ENCODE measurements around the gene TANC1.
A peak's percentile ranks its signal among the peaks of the same experiment; 100 is the strongest.
"Not testable (repeated sequence)": the region's sequence is repeated elsewhere in the genome, so short reads cannot be mapped to it uniquely, and the experiment has no call there.

TANC1 gene

DNA sequence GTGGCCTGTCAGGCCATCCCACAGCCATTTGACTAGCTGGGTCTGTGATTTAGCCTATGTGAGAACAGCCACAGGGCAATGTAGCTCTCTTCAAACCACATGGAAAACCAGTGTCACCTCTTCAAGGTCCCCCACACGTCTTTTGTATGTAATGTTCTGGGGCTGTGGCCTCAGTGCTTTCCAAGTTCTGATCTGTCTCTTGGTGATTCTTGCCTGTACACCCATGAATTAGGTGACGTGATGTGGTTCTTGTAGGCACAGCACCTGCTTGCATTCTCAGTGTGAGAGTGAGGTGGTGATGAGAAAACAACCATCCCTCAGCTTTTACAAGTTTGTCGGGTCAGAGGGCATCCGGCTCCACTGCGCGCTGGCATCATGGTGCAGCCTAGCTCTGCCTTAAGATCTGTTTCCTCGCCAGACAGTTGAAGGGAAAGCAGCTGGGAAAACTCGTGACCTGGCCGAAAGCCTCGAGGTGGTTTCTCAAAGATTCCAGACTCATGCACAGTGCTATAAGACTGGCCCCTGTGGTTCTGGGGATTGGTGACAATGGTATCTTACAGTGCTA, 125.8 kb downstream of the TANC1 start:
- no peak for DNase-seq

DNA sequence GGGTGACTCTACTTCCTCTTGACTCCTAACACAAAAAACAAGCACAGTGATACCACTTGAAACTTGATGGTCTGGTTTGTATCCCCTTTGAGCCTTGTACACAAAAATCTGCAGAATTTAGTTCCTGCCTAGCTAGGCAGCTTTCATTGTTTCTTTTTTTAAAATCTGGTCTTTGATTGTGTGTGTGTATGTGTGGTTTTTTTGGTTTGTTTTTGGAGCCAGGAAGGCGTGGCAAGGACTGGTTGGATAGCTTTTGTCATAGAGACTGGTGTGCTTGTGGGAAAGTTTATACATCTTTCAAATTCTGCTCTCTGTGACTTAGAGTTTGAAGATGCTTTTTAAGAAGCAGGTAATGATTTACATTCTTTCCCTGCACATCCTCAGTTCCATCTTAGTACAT, 127.4 kb downstream of the TANC1 start:
- DNase-seq, result no peak

DNA sequence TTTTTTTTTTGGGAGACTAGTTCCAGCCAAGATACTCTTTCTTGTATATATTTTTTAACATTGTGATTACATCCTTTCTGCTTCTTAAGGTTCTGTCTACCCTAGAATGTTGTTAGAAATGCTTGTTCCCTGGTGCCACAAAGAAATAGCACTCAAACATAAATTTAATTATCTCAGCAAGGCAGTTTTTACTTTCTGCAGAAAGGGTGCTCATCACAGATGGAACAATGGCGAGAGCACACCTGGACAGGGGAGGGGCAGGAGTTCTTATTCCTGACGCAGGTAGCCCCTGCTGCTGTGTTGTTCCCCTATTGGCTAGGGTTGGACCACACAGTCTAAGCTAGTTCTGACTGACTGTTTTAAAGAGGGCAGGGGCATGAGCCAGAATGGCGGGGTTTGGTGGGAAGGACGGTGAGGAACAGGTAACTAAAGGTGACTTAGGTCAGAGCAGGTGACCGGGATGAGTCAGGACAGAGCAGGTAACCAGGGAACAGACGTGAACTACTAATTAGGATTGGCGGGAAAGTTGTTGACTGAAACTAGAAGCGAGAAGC, 127.9 kb downstream of the TANC1 start:
- not testable (repeated sequence) for DNase-seq

DNA sequence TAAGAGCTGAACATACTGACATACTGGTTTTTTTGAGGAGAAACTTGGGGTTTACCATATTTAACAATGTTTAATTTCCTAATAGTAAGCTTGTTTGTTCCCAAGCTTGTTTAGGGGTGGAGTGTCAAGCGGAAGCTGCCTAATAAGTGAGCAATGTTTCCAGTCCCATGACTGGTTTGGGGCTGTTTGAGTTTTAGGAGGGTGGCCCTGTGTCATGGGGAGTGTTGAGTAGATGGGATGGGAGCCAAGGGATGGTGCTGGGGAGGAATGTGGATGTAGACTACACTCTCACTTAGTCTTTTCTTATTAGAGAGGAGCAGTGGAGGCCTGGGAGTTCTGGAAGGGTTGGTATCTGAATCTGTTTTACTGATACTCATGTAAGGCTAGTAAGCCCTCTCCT, 128.5 kb downstream of the TANC1 start:
- no peak for DNase-seq

DNA sequence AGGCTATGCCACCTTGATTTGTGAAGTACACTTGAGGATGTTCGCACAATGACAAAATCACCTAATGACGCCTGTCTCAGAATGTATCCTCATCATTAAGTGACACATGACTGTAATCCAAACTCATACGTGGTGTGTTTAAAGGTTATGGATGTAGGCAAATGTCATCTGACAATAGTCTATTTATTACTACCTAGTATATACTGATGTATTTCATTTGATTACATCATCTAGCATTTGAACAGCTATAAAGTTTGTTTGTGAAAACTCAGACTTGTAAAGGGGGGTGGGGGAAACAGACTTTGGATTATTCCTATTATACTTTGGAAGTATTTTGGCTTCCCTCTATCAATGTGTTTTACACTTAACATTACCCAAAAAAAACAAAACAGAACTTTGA, 129.9 kb downstream of the TANC1 start:
- no peak for DNase-seq

DNA sequence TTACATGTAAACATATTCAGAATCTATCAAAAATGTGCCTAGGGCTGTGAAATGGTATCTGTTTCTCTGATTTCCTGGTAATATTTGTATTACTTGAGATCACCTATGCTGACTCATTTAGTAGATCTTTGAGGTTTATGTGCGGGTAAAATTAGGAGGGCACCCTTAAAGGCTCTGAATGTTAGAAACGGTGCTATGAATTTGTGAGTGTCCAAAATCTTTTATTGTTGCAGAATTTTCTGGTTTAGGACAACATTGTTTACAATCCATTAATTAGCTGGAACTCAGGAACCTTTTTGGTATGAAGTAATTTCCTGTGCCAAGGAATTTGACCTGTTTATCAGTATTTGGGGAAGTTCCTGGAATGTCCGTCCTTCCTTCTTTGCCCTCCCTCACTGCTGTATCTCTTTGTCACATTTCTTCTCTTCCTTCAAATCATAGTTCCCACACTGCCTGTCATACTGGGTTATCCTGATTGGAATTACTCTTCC, 130.5 kb downstream of the TANC1 start:
- DNase-seq, result no peak

DNA sequence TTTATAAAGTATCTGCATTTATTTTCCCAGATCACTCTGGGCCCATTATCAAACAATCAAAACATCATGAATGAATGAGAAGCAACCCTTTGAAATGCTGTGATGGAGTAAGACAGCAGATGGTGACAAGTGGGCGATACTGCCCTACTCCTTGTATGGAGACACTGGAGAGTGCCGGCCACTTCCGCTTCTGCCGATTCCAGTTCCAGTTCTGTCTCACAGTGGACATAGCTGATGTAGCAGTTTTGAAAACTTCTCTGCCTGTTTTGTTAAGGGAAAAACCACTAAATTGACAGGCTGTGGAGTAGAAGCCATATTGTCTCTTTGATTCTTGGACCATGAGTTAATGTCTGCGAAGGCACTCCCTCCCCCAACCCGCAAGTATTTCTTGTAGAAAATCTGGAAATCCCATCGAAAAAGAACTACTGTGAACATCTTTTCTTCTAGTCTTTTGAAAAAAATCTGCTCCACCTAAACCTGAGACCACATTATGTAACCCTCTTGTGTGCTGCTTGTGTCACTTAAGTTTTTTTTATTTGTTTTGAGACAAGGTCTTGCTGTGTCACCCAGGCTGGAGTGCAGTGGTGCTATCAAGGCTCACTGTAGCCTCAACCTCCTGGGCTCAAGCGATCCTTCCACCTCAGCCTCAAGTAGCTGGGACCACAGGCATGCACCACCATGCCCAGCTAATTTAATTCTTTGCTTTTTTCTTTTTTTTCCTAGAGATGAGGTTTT, 133.5 kb downstream of the TANC1 start:
- no peak for DNase-seq

DNA sequence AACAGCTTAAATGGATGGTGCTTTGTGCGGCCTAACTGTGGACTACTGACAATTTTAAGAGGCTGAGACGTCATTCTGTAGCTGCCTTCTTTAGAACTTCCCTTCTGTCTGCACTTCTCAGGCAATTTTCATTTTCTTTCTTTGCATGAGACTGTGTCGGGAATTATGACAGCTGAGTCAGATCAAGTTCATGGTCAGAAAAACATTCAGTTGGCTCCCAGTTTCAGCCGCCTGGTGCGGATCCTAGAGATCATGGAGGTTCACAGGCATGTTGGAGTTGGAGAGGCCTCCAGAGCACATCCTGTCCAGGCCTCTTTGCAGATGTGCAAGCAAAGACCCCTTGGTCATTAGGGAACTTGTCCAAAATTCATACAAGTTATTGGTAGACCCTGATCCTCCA, 135.0 kb downstream of the TANC1 start:
- no peak for DNase-seq

DNA sequence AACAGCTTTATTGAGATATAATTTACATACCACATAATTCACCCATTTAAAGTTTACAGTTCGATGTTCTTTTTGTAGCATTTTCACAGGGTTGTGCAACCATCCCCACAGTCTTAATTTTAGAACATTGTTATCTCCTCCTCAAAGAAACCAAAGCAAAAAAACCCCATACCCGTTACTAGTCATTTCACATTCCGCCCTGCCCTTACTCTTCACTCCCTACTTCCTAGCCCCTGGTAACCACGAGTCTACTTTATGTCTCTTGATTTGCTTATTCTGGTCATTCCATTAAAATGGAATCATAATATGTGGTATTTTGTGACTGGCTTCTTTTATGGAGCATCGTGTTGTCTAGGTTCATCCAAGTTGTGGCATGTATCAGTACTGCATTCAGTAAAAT, 137.7 kb downstream of the TANC1 start:
- DNase-seq, result no peak

DNA sequence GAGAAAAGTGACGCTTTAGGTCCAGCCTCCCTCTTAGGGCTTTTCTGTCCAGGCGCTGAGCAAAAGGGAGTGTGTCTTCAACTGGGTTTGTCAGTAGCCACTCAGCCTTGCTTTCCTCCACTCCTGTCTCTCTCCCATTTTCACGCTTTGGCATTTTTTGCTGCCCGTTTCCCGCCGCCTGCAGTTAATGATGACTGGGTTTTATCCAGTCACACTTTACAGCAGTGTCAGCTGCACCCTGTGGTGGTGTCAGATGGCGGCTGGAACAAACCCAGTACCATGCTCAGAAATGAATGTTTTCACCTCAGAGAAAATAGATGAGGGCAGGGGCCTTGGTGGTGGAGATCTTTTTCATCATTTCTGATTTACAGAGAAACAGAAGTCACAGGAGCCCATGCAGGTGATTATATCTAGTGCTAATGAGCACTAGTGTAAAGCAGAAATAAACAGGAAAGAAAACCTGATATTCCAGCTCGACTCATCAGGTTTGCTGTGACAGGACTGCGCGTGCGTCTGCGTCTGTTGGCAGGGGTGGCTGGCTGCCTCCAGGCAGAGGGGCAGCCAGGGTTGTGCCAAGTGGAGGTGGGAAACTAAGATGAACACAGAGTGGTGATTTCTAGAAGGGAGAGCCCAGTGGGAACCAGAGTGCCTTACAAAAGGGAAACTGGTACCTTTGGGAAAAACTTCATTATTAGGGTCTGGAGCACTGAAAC, 139.9 kb downstream of the TANC1 start:
- DNase-seq, result no peak

DNA sequence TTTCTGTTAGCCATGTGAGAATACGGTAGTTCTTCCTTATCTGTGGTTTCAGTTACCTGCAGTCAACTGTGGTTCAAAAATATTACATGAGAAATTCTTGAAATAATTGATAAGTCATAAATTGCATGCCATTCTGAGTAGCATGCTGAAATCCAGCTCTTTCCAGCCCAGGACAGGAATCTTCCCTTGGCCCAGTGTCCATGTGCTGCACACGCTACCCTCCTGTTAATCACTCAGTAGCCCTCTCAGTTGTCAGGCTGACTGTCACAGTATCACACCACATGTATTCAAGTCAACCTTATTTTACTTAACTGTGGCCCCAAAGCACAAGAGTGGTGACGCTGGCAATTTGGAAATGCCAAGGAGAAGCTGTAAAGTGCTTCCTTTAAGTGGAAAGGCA, 141.1 kb downstream of the TANC1 start:
- no peak for DNase-seq

DNA sequence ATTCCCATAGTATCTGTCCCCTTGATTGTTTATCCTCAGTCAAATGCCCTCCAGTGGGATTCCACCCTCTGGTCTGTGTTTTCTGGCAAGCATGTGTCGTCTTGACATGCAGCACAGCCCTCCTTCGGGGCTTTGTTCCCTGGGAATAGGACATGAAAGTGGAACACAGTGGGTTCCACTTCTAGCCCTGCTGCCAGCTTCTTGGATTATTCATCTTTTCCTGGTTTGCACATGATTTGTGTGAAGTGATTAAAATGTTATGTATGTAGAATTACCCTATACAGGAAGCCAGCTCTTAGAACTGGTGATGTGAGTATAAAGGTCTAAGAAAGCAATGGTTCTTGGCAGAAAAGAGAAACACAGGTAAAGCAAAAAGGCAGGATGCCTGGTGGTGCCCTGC, 142.3 kb downstream of the TANC1 start:
- DNase-seq, result no peak

DNA sequence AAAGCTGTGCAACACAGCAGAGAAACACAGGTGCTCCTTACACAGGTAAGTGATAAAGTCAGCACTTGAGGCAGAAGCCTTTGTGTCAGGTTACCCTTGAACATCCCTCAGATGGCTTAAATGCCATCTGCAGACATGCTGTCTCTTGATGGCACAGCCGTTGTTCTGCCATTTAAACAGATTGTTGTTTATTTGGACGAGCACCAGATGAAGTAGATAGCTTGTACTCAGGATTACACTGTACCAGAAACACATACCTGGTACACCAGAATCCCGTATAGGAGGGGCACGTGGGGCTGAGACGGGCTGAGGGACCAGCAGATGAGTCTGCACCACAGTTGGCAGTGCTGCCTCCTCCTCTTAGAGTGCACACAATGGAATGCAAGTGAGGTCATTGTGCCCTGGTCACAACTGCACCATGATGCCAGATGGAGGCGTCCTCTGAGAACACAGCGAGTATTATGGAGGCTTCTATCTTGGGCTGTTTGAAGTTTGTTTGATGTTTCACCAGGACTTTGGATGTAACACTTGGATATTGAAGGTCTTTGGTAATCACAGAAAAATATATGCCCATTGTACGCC, 143.0 kb downstream of the TANC1 start:
- no peak for DNase-seq

DNA sequence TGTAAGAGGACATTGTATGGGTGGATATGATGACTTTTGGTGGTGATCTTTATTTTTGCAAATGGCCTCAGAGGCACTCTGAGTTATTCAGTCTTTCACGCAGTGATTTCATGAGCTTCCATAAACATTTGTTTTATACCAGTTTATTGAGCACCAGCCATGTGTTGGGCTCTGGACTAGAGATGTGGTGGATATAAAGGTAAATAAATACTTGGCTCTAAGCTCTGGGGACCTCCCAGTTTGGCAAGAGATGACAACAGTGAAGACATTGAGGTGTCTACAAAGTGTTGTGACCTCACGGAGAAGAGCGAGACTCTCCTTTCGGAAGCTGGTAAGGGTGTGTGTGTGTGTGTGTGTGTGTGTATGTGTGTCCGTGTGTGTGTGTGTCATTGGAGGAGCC, 146.4 kb downstream of the TANC1 start:
- DNase-seq, result no peak

DNA sequence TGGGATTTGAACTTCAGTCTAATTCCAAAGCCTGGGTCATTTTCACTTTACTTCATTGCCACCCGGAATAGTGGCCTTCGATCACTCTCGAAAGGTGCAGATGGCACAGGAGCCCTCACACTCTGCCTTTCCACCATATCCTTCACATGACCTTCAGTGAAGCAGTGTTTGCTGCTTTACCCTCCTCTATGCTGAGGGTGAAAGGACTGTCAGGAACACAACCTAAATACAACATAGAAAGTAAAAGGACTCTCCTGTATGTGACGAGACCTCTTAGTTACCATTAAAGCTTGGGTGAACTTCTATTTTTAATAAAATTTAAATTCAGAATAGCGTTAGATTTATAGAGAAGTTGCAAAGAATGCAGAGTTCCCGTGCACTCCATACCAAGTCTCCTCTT, 148.5 kb downstream of the TANC1 start:
- DNase-seq, result no peak

DNA sequence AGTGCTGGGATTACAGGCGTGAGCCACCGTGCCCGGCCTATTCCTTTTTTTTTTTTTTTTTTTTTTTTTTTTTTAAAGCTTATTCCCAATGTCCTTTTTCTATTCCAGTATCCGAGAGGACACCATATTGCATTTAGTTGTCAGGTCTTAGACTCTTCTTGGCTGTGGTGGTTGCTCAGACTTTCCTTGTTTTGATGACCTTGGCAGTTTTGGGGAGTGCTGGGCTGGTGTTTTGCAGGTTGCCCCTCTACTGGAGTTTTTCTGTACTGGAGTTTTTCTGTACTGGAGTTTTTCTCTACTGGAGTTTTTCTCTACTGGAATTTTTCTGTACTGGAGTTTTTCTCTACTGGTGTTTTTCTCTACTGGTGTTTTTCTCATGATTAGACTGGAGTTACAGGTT, 149.2 kb downstream of the TANC1 start:
- DNase-seq, result no peak

DNA sequence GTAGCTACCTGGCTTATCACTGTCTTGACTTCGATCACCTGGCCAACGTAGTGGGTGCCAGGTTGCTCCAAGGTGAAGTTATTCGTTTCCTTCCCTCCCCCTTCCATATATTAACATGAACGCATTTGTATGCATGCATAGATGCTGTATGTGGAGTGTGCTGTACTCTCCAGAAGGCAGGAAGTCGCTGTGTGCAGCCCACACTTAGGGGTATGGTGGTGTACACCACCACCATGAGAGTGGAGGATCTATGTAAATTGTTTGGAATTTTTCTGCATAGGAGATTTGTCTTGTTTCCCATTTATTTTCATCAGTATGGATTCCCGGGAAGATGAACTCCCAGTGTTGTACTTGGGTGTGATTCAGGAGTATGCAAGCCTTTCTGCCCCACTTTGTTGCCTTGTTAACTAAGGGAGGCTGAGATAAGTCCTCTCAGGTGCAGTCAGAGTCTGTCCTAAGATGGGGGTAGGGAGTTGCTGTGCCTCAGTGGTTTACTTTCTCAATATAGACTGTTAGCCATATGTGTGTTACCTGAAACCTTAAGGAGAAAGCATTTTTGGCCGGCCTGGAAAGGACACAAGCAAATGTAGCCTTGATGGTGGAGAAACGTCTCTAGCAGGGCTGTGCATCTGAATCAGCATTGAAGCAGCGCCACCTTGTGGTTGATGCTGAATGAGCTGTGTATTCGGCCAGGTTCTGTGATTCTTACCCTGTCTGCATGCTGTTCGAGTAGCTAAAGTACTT, 149.8 kb downstream of the TANC1 start:
- DNase-seq, result peak; percentile 72

DNA sequence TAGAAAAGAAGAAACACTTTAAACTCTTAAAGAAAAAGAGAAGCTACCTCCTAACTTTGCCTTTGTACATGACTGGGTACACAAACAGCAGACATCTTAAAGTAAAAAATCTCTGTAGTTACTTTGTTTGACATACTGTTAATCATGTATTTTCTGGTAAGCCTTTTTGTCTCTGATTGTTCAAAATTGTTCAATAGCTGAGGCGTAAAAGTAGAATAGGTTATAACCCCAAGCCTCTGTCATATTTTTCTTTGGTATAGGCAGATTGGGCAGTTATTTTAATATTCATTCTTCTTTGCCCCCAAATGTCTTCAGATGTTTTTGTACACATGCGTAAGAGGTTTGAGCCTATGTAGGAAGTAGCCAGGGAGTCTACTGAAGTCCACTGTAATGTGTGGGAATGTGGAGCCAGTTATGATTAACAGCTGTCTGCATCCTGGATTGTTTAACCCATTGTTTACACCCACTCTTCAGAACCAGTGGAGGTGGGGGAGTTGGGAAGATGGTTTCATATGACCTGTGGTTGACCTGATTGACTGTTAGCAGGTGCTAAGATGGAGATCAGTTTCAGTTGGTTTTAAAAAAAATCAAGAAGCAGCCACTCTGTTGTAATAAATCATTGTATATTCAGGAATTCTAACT, 150.5 kb downstream of the TANC1 start:
- DNase-seq, result no peak

DNA sequence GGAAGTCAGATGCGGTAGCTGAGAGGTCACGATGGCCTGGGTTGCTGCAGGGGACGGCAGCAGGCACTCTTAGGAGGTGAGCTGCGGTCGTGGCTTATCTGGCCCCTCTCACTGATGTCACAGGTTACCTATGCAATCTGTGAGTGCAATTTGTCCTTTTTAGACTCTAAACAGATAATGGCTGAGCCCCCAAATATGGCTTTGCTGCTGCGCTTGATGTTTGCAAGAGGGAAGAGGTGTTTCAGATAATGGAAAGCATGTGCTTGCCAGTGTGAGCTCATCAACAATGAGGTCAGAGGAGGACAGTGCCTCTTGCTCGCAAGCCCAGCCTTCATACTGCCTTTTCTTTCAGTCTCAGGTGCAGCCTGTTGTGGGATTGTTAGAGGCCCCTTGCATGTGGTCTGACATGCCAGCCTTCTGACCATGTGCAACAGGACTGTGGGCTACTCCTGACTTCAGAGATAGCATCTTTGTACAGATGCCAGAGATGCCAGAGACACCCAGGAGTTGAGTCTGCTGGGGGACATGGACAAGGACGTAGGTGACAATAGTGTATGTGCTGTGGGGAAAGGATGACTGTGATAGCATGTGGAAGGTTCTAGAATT, 151.3 kb downstream of the TANC1 start:
- no peak for DNase-seq

DNA sequence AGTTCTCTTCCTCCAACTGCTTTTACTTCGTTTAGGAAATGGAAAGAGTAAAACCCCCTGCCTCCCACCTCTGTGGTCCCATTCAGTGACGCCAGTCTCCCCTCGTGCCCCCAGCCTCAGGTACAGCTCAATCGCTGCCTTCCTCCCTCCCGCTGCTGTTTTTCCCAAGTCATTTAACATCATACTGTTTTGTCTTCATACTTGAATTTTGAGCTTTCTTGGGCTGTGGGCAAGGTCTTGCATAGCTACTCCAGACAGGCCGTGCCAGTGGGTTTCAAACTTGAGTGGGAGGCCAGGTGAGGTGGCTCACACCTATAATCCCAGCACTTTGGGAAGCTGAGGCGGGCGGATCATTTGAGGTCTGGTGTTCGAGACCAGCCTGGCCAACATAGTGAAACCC, 155.3 kb downstream of the TANC1 start:
- no peak for DNase-seq

DNA sequence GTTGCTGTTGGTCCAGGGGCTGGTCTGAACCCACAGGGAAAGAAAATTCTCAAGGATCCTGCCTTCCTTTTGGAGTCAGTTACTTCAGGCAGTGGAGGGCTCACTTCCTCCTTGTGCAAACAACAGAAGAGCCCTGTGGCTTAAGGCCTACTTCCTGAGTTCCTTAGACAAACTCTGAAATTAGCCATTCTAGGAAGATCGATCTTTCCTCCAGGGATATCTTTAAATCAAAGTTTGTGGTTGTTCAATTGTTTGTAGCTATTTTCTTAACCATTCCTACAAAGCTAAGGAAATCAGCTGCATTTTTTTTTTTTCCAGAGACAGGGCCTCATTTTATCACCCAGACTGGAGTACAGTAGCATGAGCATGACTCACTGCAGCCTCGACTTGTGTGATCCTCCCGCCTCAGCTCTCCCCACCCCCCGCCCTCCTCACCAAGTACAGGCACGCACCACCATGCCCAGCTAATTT, 156.0 kb downstream of the TANC1 start:
- DNase-seq, result no peak

All from effector CD8-positive, alpha-beta T cell (primary cell).